Endothelial cell of umbilical vein (primary cell): ENCODE measurements around the gene RNF151. TPM values are rescaled to one million over a fixed set of nuclear protein-coding genes. Genes with fewer than 3 reads are reported as not detected.

Experiments
- BruUV-seq: library from RNA; stranded (reverse); fragments of 400-500 nt; replicated peaks from 2 replicates; lab custom pipeline; 2021; lab: Mats Ljungman, UMichigan
- CTCF ChIA-PET: fragments of 300-600, 350-600 bp; sonication (Branson Sonifier 250); formaldehyde crosslinking; loops from one replicate; lab custom pipeline; 2021; ENCODE audit warnings: antibody characterized with exemption, inconsistent platforms; lab: Charles Lee
- POLR2A ChIA-PET: fragments of 300-600, 350-600 bp; sonication (Branson Sonifier 250); formaldehyde crosslinking; loops from one replicate; lab custom pipeline; 2021; ENCODE audit warnings: antibody characterized with exemption, inconsistent platforms; lab: Charles Lee
- DNase-seq: peaks from one replicate; pipeline ENCODE4 v3.0.0-alpha.2; 2011; ENCODE audit warnings: low read depth, low spot score
- FAIRE-seq: peaks from 2 replicates; lab custom pipeline; 2011; peaks lifted over from hg19 to GRCh38; lab: Jason Lieb, UNC
- H2AFZ ChIP-seq: 2 replicates; pipeline ENCODE4 v1.6.0; 2012; ENCODE audit warnings: low read depth, low read length, control low read depth, inconsistent platforms
- H3K27ac ChIP-seq: 2 replicates; pipeline ENCODE4 v1.5.1; 2011; ENCODE audit warnings: low read depth, mild to moderate bottlenecking, control low read depth, low read length, moderate library complexity; ENCODE audit not compliant: insufficient read depth
- H3K27me3 ChIP-seq, 2 experiments: 2 replicates each; pipeline versions ENCODE4 v1.6.0 to v1.6.1; 2011; ENCODE audit warnings: low read length in 2 of 2, mixed read lengths in 1 of 2; ENCODE audit not compliant: control insufficient read depth in 2 of 2, insufficient read depth in 2 of 2
- H3K36me3 ChIP-seq, 2 experiments: 2 replicates in 1 of 2; 3 replicates in 1 of 2; pipeline ENCODE4 v1.5.1; 2011; ENCODE audit warnings: low read length in 2 of 2, mild to moderate bottlenecking in 1 of 2, moderate library complexity in 1 of 2; ENCODE audit not compliant: control insufficient read depth in 2 of 2, insufficient read depth in 2 of 2; ENCODE audit errors: extremely low read depth in 1 of 2
- H3K4me1 ChIP-seq: 3 replicates; pipeline ENCODE4 v1.5.1; 2011; ENCODE audit warnings: mild to moderate bottlenecking, low read length; ENCODE audit not compliant: control insufficient read depth, insufficient read depth; ENCODE audit errors: extremely low read depth
- H3K4me2 ChIP-seq: 2 replicates; pipeline ENCODE4 v1.6.1; 2011; ENCODE audit warnings: low read length, control low read depth, mixed read lengths; ENCODE audit not compliant: insufficient read depth
- H3K4me3 ChIP-seq, 3 experiments: fragments of 200-600 bp in 1 of 3; sonication (generic), shearing (Covaris generic) in 1 of 3; replicated peaks in 1 of 3; 2 replicates each; pipeline ENCODE4 v1.5.1; 2011 to 2016; ENCODE audit warnings: control low read depth in 3 of 3, low read length in 3 of 3, mild to moderate bottlenecking in 2 of 3, inconsistent platforms in 1 of 3, low read depth in 1 of 3, moderate library complexity in 1 of 3; ENCODE audit not compliant: insufficient read depth in 1 of 3
- H3K79me2 ChIP-seq: 2 replicates; pipeline ENCODE4 v1.6.0; 2012; ENCODE audit warnings: low read length, inconsistent platforms; ENCODE audit not compliant: control insufficient read depth, insufficient read depth
- H3K9ac ChIP-seq: replicated peaks from 2 replicates; pipeline ENCODE3; 2011; ENCODE audit warnings: low read length, control low read depth; ENCODE audit not compliant: insufficient read depth; ENCODE audit errors: extremely low read depth
- H3K9me1 ChIP-seq: replicated peaks from 3 replicates; pipeline ENCODE4 v1.6.0; 2011; ENCODE audit warnings: mild to moderate bottlenecking, low read length; ENCODE audit not compliant: control insufficient read depth, insufficient read depth; ENCODE audit errors: extremely low read depth
- H3K9me3 ChIP-seq: replicated peaks from 2 replicates; pipeline ENCODE4 v1.5.1; 2012; ENCODE audit warnings: low read length, inconsistent platforms; ENCODE audit not compliant: control insufficient read depth, insufficient read depth
- H4K20me1 ChIP-seq: replicated peaks from 2 replicates; pipeline ENCODE3; 2011; ENCODE audit warnings: mild to moderate bottlenecking, low read length; ENCODE audit not compliant: control insufficient read depth, insufficient read depth; ENCODE audit errors: extremely low read depth
- CTCF ChIP-seq, 2 donors: IDR thresholded peaks; 1 replicate in 1 of 2; 2 replicates in 1 of 2; pipeline ENCODE4 v1.5.1; 2011; ENCODE audit warnings: low read length in 2 of 2, mild to moderate bottlenecking in 2 of 2, moderate library complexity in 2 of 2, control low read depth in 1 of 2, inconsistent platforms in 1 of 2, low read depth in 1 of 2; ENCODE audit not compliant: insufficient read depth in 1 of 2; ENCODE audit errors: extremely low read depth in 1 of 2
- EZH2 ChIP-seq: IDR thresholded peaks from 2 replicates; pipeline ENCODE4 v1.6.1; 2012; ENCODE audit warnings: borderline replicate concordance, low read depth, mild to moderate bottlenecking, moderate library complexity, low read length, inconsistent platforms; ENCODE audit not compliant: severe bottlenecking
- FOS ChIP-seq: IDR thresholded peaks from 2 replicates; pipeline ENCODE4 v1.6.1; 2011; ENCODE audit warnings: mild to moderate bottlenecking, low read length, moderate library complexity, borderline replicate concordance; ENCODE audit not compliant: insufficient read depth
- GATA2 ChIP-seq: IDR thresholded peaks from 2 replicates; pipeline ENCODE4 v1.7.0; 2011; ENCODE audit warnings: low read depth, mild to moderate bottlenecking, moderate library complexity, mixed read lengths, low read length; ENCODE audit not compliant: insufficient read length, insufficient read depth
- JUN ChIP-seq: IDR thresholded peaks from 2 replicates; pipeline ENCODE4 v1.6.1; 2011; ENCODE audit warnings: borderline replicate concordance, low read depth; ENCODE audit not compliant: insufficient read length, insufficient read depth
- MYC ChIP-seq: IDR thresholded peaks from one replicate; pipeline ENCODE4 v1.6.1; 2011; ENCODE audit warnings: mild to moderate bottlenecking, low read depth, low read length
- POLR2A ChIP-seq: IDR thresholded peaks from 2 replicates; pipeline ENCODE4 v1.6.1; 2012; ENCODE audit warnings: low read depth, mild to moderate bottlenecking, control low read depth, low read length
- POLR2AphosphoS5 ChIP-seq: IDR thresholded peaks from 2 replicates; pipeline ENCODE4 v1.6.1; 2012; ENCODE audit warnings: low read depth, mild to moderate bottlenecking, control low read depth, low read length, moderate library complexity; ENCODE audit not compliant: insufficient read depth
- dilution Hi-C: fragments of 300-500 bp; cut with MboI; formaldehyde crosslinking; loops from one replicate; pipeline ENCODE4 v1.15.0; 2019; ENCODE audit warnings: low sequenced_read_pairs; ENCODE audit not compliant: extremely low pct_ligation_motif_present
- intact Hi-C: fragments of 100-400 bp; cut with micrococcal nuclease; formaldehyde crosslinking; loops from one replicate; pipeline ENCODE4 v1.10.0; 2022
- polyA plus RNA-seq, 4 experiments: library from polyadenylated mRNA; depleted of rRNA in 3 of 4; stranded (reverse) in 3 of 4; unstranded in 1 of 4; fragments of >200 nt; gene quantifications; 2 replicates each; pipeline versions ENCODE4 v1.2.1 to v1.2.3, GENCODE V29; 2011 to 2012; ENCODE audit warnings: missing spikeins in 1 of 4
- total RNA-seq: library from RNA; stranded (reverse); gene quantifications from 2 replicates; pipeline ENCODE4 v1.2.3, GENCODE V29; 2021
- TF ChIP-seq, protein P1 (sequence below): IDR thresholded peaks from 2 replicates; pipeline ENCODE4 v1.6.1; 2011; ENCODE audit not compliant: insufficient read depth, insufficient read length

RNF151 gene
- total and polyA plus RNA-seq, 2 donors (not counting 3 experiments of a cell fraction or from before 2014, with no cell fraction given) = not detected

DNA sequence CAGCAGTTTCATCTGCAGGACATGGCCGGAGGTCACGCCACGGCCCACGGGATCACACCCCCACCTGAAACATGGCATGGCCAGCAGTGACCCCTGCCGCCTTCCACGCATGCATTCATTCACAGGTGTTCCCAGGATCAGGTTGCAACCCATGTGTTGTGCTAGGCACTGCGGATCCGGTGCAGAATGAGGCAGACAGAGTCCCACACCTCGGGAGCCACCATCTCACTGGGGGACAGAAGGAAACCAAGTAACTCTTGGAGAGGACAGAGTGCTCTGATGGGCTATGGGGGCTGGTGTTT lies 19.3 kb upstream of the RNF151 start:
- Histone ChIP-seq H3K27me3 (no peaks in the 10 kb centered on the region), H3K4me3 (no peak overlapping the region), H3K36me3 (no peaks in the 10 kb centered on the region), H3K9ac (no peak overlapping the region), H4K20me1 (no peaks in the 10 kb centered on the region), H3K9me1 (no peaks in the 10 kb centered on the region), H3K79me2 (no peaks in the 10 kb centered on the region), H3K9me3 (no peaks in the 10 kb centered on the region), H2AFZ (no peak overlapping the region), H3K4me2 (no peak overlapping the region), H3K27ac (no peak overlapping the region), H3K4me1 (peaks cover 5% of the 10 kb centered on the region)
- ChIA-PET POLR2A (interaction anchor here (0.7 kb wide), 1 partner anchor 9 kb away, joined by 4 read pairs; no protein-coding TSS in a partner anchor), CTCF (no interaction called here)
- dilution Hi-C loops (no loop called here), intact Hi-C loops (no loop called here)
- no peak for TF ChIP-seq POLR2AphosphoS5
- no peak for TF ChIP-seq MYC
- TF ChIP-seq CTCF (IDR thresholded peaks at IDR 0.05; ENCODE audit: extremely low read depth in 1 of 2, insufficient read depth in 1 of 2, low read depth in 1 of 2, low read length in 2 of 2) = no peak
- TF ChIP-seq EZH2 = no peak
- TF ChIP-seq JUN = no peak
- no peak for TF ChIP-seq POLR2A
- DNase-seq = no peak
- FAIRE-seq = no peak
- no TSS peak for BruUV-seq

- dilution Hi-C loops = no loop called here
- no peaks in the 10 kb centered on the region for H4K20me1 ChIP-seq
- intact Hi-C loops = no loop called here
- no peaks in the 10 kb centered on the region for H3K36me3 ChIP-seq
- no peaks in the 10 kb centered on the region for H3K4me1 ChIP-seq
- no TSS peak for BruUV-seq
- no peaks in the 10 kb centered on the region for H3K27me3 ChIP-seq
- no peak overlapping the region for H3K27ac ChIP-seq
- H3K9ac ChIP-seq = no peak overlapping the region
- H2AFZ ChIP-seq = no peak overlapping the region
- TF ChIP-seq EZH2 (no peak), MYC (no peak), POLR2AphosphoS5 (no peak), POLR2A (no peak), FOS (no peak), CTCF (IDR thresholded peaks at IDR 0.05; ENCODE audit: extremely low read depth in 1 of 2, insufficient read depth in 1 of 2, low read depth in 1 of 2, low read length in 2 of 2) (no peak), GATA2 (no peak)
- TF ChIP-seq, protein P1, sequence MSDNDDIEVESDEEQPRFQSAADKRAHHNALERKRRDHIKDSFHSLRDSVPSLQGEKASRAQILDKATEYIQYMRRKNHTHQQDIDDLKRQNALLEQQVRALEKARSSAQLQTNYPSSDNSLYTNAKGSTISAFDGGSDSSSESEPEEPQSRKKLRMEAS = no peak
- H3K9me3 ChIP-seq = no peaks in the 10 kb centered on the region
- ChIA-PET CTCF (no interaction called here), POLR2A (no interaction called here)
- DNase-seq (no peak), FAIRE-seq (no peak)
- H3K4me3 ChIP-seq = no peak overlapping the region
- H3K4me2 ChIP-seq = no peak overlapping the region
- H3K9me1 ChIP-seq = no peaks in the 10 kb centered on the region
- H3K79me2 ChIP-seq = no peaks in the 10 kb centered on the region
These were observed 17.1 kb upstream of the RNF151 start for GRCh38 chr16:1949507-1949906.
